ENCODE results near the gene YDJC. TPM values are rescaled to one million over a fixed set of nuclear protein-coding genes. Genes with fewer than 3 reads are reported as not detected.

YDJC gene
- total RNA-seq, 2 experiments from 2014 or later = 59.0 to 81.1 TPM

GRCh38 chr22:21624120-21624879 is 5.5 kb downstream of the YDJC start:
- Histone ChIP-seq H3K36me3 (ENCODE audit: insufficient read depth, low read length) (peaks cover 82% of the 10 kb centered on the region), H3K4me3 (ENCODE audit: low read depth, low read length, poor library complexity, severe bottlenecking) (no peak overlapping the region), H3K9me2 (ENCODE audit: insufficient read depth, low read length) (no peaks in the 10 kb centered on the region), H3K9me3 (ENCODE audit: low read length) (no peaks in the 10 kb centered on the region), H3K4me2 (ENCODE audit: low read length) (no peak overlapping the region), H3K79me2 (ENCODE audit: insufficient read depth, low read depth, low read length) (peaks cover 64% of the 10 kb centered on the region), H4K20me1 (ENCODE audit: insufficient read depth, low read length) (0 out of 2 replicates have a peak, but pooled peaks cover 3% of the 10 kb centered on the region), H3K27ac (ENCODE audit: low read depth, low read length, poor library complexity, severe bottlenecking) (peak overlapping the region; percentile 35), H2AFZ (ENCODE audit: low read length) (no peak overlapping the region), H3K4me1 (ENCODE audit: insufficient read depth, low read length, poor library complexity, severe bottlenecking) (peaks cover 45% of the 10 kb centered on the region)
- ChIA-PET POLR2A (no interaction called here), CTCF (ENCODE audit: unreplicated experiment) (no interaction called here)
- intact Hi-C loops (cut with micrococcal nuclease; ENCODE audit: unreplicated experiment) = no loop called here
- no peak for TF ChIP-seq EZH2phosphoT487 (IDR thresholded peaks at IDR 0.05; ENCODE audit: borderline replicate concordance, low read depth, low read length)
- TF ChIP-seq CTCF (conservative IDR thresholded peaks at IDR 0.05; ENCODE audit: low read length) = peak; percentile 91
- peak; percentile 38 for DNase-seq (ENCODE audit: low spot score)
- BruUV-seq (replicated peaks) = no TSS peak

- ChIA-PET CTCF (ENCODE audit: unreplicated experiment) (no interaction called here), POLR2A (no interaction called here)
- H3K79me2 ChIP-seq (ENCODE audit: insufficient read depth, low read depth, low read length) = peaks cover 68% of the 10 kb centered on the region
- intact Hi-C loops (cut with micrococcal nuclease; ENCODE audit: unreplicated experiment) = no loop called here
- DNase-seq (ENCODE audit: low spot score) = no peak
- H3K9me2 ChIP-seq (ENCODE audit: insufficient read depth, low read length) = no peaks in the 10 kb centered on the region
- H3K4me3 ChIP-seq (ENCODE audit: low read depth, low read length, poor library complexity, severe bottlenecking) = no peak overlapping the region
- H4K20me1 ChIP-seq (ENCODE audit: insufficient read depth, low read length) = 0 out of 2 replicates have a peak, but pooled peaks cover 3% of the 10 kb centered on the region
- TF ChIP-seq CTCF (conservative IDR thresholded peaks at IDR 0.05; ENCODE audit: low read length) = no peak
- no peak for TF ChIP-seq EZH2phosphoT487 (IDR thresholded peaks at IDR 0.05; ENCODE audit: borderline replicate concordance, low read depth, low read length)
- H3K4me2 ChIP-seq (ENCODE audit: low read length) = no peak overlapping the region
- BruUV-seq (replicated peaks) = no TSS peak
- H3K27ac ChIP-seq (ENCODE audit: low read depth, low read length, poor library complexity, severe bottlenecking) = no peak overlapping the region
- peaks cover 42% of the 10 kb centered on the region for H3K4me1 ChIP-seq (ENCODE audit: insufficient read depth, low read length, poor library complexity, severe bottlenecking)
- no peak overlapping the region for H2AFZ ChIP-seq (ENCODE audit: low read length)
- no peaks in the 10 kb centered on the region for H3K9me3 ChIP-seq (ENCODE audit: low read length)
- H3K36me3 ChIP-seq (ENCODE audit: insufficient read depth, low read length) = peaks cover 85% of the 10 kb centered on the region
Observed at GRCh38 chr22:21623648-21623970, 6.2 kb downstream of the YDJC start.

- Histone ChIP-seq H3K36me3 (ENCODE audit: insufficient read depth, low read length) (peaks cover 82% of the 10 kb centered on the region), H3K9me3 (ENCODE audit: low read length) (no peaks in the 10 kb centered on the region), H3K27ac (ENCODE audit: low read depth, low read length, poor library complexity, severe bottlenecking) (no peak overlapping the region), H3K4me2 (ENCODE audit: low read length) (no peak overlapping the region), H2AFZ (ENCODE audit: low read length) (no peak overlapping the region), H3K79me2 (ENCODE audit: insufficient read depth, low read depth, low read length) (peaks cover 67% of the 10 kb centered on the region), H3K4me3 (ENCODE audit: low read depth, low read length, poor library complexity, severe bottlenecking) (no peak overlapping the region), H3K4me1 (ENCODE audit: insufficient read depth, low read length, poor library complexity, severe bottlenecking) (peaks cover 37% of the 10 kb centered on the region), H4K20me1 (ENCODE audit: insufficient read depth, low read length) (0 out of 2 replicates have a peak, but pooled peaks cover 3% of the 10 kb centered on the region), H3K9me2 (ENCODE audit: insufficient read depth, low read length) (no peaks in the 10 kb centered on the region)
- POLR2A ChIA-PET = no interaction called here
- DNase-seq (ENCODE audit: low spot score) = no peak
- TF ChIP-seq EZH2phosphoT487 (IDR thresholded peaks at IDR 0.05; ENCODE audit: borderline replicate concordance, low read depth, low read length) = no peak
- no peak for TF ChIP-seq CTCF (conservative IDR thresholded peaks at IDR 0.05; ENCODE audit: low read length)
- intact Hi-C loops (cut with micrococcal nuclease; ENCODE audit: unreplicated experiment) = no loop called here
- CTCF ChIA-PET (ENCODE audit: unreplicated experiment) = no interaction called here
- no TSS peak for BruUV-seq (replicated peaks)
Observed at GRCh38 chr22:21622919-21623647, 6.7 kb downstream of the YDJC start.
